Left lobe of liver (tissue), 2 donors: Measurements from ENCODE around the gene RNF151. TPM values are rescaled to one million over a fixed set of nuclear protein-coding genes. Genes with fewer than 3 reads are reported as not detected.

Source experiments
- ATAC-seq: fragments of 200-7000 bp; cut with Tn5 transposase; one replicate; pipeline ENCODE4 v1.9.1; 2020; ENCODE audit warnings: mild to moderate bottlenecking, moderate library complexity
- DNase-seq: peaks from one replicate; pipeline ENCODE4 v3.0.0-alpha.2; 2020; ENCODE audit warnings: low spot score
- total RNA-seq: library from RNA; stranded (reverse); gene quantifications from one replicate; pipeline ENCODE4 v1.2.1, GENCODE V29; 2021
- donor health status: DM: no; HTN: no; CAD: no; lungs with moderate emphysema.
- donor health status: DM: no; HTN: yes; CAD: no.

Gene RNF151
- total RNA-seq, 1 donor from 2014 or later, result not detected

- no peak for ATAC-seq
- no peak for DNase-seq
Measured at GRCh38 chr16:1976216-1976520, 9.5 kb downstream of the RNF151 start.

DNA sequence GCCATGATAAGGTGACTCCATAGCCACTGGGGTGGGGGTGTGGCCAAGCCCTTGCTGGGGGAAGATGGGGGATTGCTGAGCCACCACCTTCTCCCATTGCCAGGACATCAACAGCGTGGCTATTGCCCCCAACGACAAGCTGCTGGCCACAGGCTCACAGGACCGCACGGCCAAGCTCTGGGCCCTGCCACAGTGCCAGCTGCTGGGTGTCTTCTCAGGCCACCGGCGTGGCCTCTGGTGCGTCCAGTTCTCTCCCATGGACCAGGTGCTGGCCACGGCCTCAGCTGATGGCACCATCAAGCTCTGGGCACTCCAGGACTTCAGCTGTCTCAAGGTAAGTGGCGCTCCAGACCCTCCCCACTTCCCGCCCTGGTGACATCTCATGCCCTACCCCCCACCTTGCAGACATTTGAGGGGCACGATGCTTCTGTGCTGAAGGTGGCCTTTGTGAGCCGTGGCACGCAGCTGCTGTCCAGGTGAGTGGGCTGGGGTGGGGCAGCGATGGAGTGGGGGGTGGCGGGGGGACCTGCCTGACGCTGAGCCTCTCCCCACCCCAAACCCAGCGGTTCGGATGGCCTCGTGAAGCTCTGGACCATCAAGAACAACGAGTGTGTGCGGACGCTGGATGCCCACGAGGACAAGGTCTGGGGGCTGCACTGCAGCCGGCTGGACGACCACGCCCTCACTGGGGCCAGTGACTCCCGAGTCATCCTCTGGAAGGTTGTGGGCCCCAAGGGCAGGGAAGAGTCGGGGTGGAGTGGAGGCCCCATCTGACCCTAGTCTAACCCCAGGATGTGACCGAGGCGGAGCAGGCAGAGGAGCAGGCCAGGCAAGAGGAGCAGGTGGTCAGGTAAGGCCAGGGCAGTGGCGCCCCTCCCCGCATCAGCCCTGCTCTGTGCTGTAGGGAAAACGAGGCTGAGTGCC lies 10.6 kb downstream of the RNF151 start:
- DNase-seq (no peak), ATAC-seq (no peak)

DNA sequence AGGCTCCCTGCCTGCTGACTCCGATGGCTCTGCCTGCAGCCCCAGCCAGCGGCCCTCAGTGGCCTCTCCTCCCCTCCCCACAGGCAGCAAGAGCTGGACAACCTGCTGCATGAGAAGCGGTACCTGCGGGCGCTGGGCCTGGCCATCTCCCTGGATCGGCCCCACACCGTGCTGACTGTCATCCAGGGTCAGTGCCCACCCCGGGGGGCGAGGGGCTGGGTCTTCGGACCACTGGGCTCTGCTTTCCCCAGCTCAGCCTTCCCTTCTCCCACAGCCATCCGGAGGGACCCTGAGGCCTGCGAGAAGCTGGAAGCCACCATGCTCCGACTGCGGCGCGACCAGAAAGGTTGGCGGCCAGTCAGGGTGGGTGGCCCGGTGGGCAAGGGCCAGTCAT lies 11.2 kb downstream of the RNF151 start:
- DNase-seq (no peak), ATAC-seq (no peak)

DNA sequence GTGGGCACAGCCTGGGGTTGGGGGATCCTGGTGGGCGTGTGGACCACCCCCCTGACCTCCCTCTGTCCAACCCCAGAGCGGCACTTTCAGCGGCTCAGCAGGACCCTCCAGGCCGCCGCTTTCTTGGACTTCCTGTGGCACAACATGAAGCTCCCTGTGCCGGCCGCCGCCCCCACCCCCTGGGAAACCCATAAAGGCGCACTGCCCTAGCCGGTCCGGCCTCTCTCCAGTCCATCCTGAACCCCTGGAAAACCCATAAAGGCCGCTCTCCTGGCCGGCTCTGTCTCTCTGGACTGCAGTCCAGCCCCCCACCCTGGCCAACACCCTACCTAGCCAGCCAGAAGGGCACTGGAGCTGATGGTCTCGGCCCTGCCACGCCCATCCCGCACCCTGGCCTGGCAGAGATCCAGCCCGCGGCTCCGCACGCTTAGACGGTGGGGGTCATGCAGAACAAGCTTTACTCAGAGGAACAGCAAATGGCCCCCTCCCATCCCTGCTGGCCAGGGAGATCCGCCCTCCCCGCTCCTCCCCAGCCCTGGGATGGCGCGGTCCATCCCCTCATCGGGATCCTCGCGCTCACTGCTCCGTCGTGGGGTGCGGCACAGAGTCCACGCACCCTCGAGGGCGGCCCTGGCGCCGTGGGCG lies 11.9 kb downstream of the RNF151 start:
- no peak for ATAC-seq
- no peak for DNase-seq

GRCh38 chr16:1979271-1980029 lies 12.8 kb downstream of the RNF151 start:
- DNase-seq (no peak), ATAC-seq (no peak)

- DNase-seq, result no peak
- ATAC-seq, result no peak
Measured at GRCh38 chr16:1980030-1980769, 13.5 kb downstream of the RNF151 start.

- ATAC-seq, result no peak
- no peak for DNase-seq
Measured at GRCh38 chr16:1980770-1981087, 14.1 kb downstream of the RNF151 start.

DNA sequence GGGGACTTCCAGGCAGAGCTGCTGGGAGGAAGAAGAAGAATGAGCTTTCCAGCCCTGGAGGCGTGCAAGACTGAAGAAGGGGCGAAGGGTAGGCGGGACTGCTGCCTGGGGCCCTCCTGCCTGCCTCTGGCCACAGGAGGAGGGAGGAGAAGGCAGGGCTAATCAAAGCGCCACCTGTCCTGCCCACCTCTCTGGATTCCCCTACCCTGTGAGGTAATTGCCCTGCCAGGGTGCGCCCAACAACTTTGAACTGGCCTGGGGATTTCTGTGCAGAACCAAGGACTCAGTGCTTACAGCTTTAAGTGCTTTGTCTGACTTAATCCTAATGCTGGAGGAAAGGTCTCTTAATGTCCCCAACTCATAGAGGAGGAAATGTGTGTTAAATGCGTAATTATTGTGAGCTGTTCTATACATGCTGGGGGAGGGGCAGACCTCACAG lies 14.8 kb downstream of the RNF151 start, which contains the start of gene NOXO1:
NOXO1 (minus strand) TSS at position 72 of the 439 bp plus-strand sequence. CDS start 290 bp downstream, outside the sequence.
- DNase-seq (no peak), ATAC-seq (no peak)

GRCh38 chr16:1982013-1982433 lies 15.4 kb downstream of the RNF151 start:
- no peak for DNase-seq
- ATAC-seq, result no peak

DNA sequence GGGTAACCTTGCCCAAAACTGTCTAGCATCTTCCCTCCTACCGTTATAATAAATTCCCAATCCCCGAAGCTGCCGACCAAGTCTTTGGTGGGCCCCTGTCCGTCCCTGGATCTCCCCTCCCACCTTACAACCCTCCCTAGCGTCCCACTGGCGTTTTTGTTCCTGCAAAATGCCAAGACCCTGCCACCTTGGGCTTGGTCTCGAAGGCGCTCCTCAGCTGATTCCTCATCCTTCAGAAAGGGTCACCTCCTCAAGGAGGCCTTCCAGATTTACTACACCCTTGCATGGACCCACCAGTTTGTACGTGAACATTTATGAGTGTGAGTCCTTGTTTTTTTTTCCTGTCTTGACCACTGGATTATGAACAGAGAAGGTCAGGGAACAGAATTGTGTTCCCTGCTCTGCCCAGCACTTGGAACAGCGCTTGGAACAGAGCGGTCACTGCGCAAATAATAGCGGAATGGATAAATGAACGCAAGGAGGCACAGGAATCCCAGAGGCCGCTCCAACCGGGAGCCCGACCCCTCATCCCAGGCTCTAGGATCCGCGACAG lies 16.4 kb downstream of the RNF151 start:
- DNase-seq (no peak), ATAC-seq (no peak)

- peak; percentile 94 for DNase-seq
- ATAC-seq, result peak; percentile 89
Measured at GRCh38 chr16:1983544-1984346, 17.1 kb downstream of the RNF151 start, which contains the start of gene GFER. Gene GFER (plus strand): TSS chr16:1984193. CDS start chr16:1984219, 26 bp downstream.

GRCh38 chr16:1984347-1985225 lies 17.9 kb downstream of the RNF151 start:
- ATAC-seq (peak; percentile 42), DNase-seq (peak; percentile 82)

GRCh38 chr16:1985466-1986150 lies 19.0 kb downstream of the RNF151 start:
- no peak for ATAC-seq
- DNase-seq, result no peak

- ATAC-seq (no peak), DNase-seq (no peak)
Measured at GRCh38 chr16:1987198-1987597, 20.5 kb downstream of the RNF151 start.

- no peak for DNase-seq
- no peak for ATAC-seq
Measured at GRCh38 chr16:1989209-1990100, 22.8 kb downstream of the RNF151 start, which contains the start of gene SYNGR3. Gene SYNGR3 (plus strand): TSS chr16:1989970. CDS start chr16:1990103, 133 bp downstream.

- no peak for ATAC-seq
- DNase-seq, result no peak
Measured at GRCh38 chr16:1990101-1990350, 23.4 kb downstream of the RNF151 start.
